Spleen (tissue), 11 donors: ENCODE measurements around the gene ZNF2. TPM values are rescaled to one million over a fixed set of nuclear protein-coding genes. Genes with fewer than 3 reads are reported as not detected.

Experiments used
- DNase-seq: peaks from one replicate; pipeline ENCODE4 v3.0.0-alpha.2; 2020
- H3K27ac ChIP-seq, 8 donors: fragments of 200-600 bp; sonication (generic) in 7 of 8; 1 replicate in 4 of 8; 2 replicates in 4 of 8; pipeline versions ENCODE4 v1.5.0 to v1.8.0; 2016 to 2021; ENCODE audit warnings: inconsistent platforms in 4 of 8, mild to moderate bottlenecking in 4 of 8, moderate library complexity in 1 of 8
- H3K27me3 ChIP-seq, 7 donors: fragments of 200-600 bp; sonication (generic) in 6 of 7; replicated peaks in 1 of 7; 1 replicate in 4 of 7; 2 replicates in 3 of 7; pipeline versions ENCODE4 v1.5.0 to v1.8.0; 2016 to 2021; ENCODE audit warnings: inconsistent platforms in 3 of 7, mild to moderate bottlenecking in 1 of 7
- H3K36me3 ChIP-seq, 6 donors: fragments of 200-600 bp; sonication (generic) in 5 of 6; 1 replicate in 4 of 6; 2 replicates in 2 of 6; pipeline versions ENCODE4 v1.5.0 to v1.8.0; 2016 to 2021; ENCODE audit warnings: inconsistent platforms in 2 of 6
- H3K4me1 ChIP-seq, 6 donors: fragments of 200-600 bp; sonication (generic) in 5 of 6; 1 replicate in 3 of 6; 2 replicates in 3 of 6; pipeline versions ENCODE4 v1.5.0 to v1.8.0; 2016 to 2021; ENCODE audit warnings: inconsistent platforms in 3 of 6
- H3K4me3 ChIP-seq, 8 donors: fragments of 200-600 bp; sonication (generic) in 7 of 8; 1 replicate in 4 of 8; 2 replicates in 4 of 8; pipeline versions ENCODE4 v1.5.0 to v1.8.0; 2016 to 2021; ENCODE audit warnings: inconsistent platforms in 4 of 8, mild to moderate bottlenecking in 4 of 8, moderate library complexity in 2 of 8
- H3K9me3 ChIP-seq, 8 donors: fragments of 200-600 bp; sonication (generic) in 7 of 8; 1 replicate in 4 of 8; 2 replicates in 4 of 8; pipeline versions ENCODE4 v1.5.0 to v1.8.0; 2016 to 2021; ENCODE audit warnings: inconsistent platforms in 4 of 8
- CTCF ChIP-seq, 11 experiments: fragments of 200-600 bp in 7 of 11; fragments of 450-650 bp in 4 of 11; sonication (generic) in 4 of 11; IDR thresholded peaks in 8 of 11; conservative IDR thresholded peaks in 3 of 11; 1 replicate in 7 of 11; 2 replicates in 4 of 11; pipeline versions ENCODE4 v1.4.0 to v1.8.0; 2016 to 2021; ENCODE audit warnings: antibody characterized with exemption in 11 of 11, inconsistent platforms in 4 of 11, mild to moderate bottlenecking in 1 of 11
- POLR2A ChIP-seq, 3 donors: fragments of 450-650 bp; IDR thresholded peaks; one replicate each; pipeline ENCODE4 v1.5.1; 2017; ENCODE audit warnings: antibody characterized with exemption in 3 of 3, mild to moderate bottlenecking in 1 of 3
- POLR2AphosphoS5 ChIP-seq, 3 donors: sonication (generic); formaldehyde crosslinking; IDR thresholded peaks; one replicate each; pipeline ENCODE4 v1.5.1; 2017; ENCODE audit warnings: antibody characterized with exemption in 3 of 3
- WGBS, 5 donors: extraction: QIAGEN DNeasy Blood & Tissue Kit in 3 of 5; methylation state at CpG; one replicate each; pipeline versions ENCODE4 v1.1.5 to v1.1.7; 2013 to 2018; 5-methylcytosine and 5-hydroxymethylcytosine counted together
- intact Hi-C: fragments of 100-400 bp; cut with DNase I; formaldehyde crosslinking; loops from one replicate; pipeline ENCODE4 v1.15.0; 2023; ENCODE audit warnings: low total_unique reads
- polyA plus RNA-seq, 3 donors: library from polyadenylated mRNA; stranded (reverse); fragments of 200-250 nt; gene quantifications; one replicate each; pipeline ENCODE4 v1.2.1, GENCODE V29; 2013
- total RNA-seq, 7 donors: library from RNA; depleted of rRNA in 3 of 7; stranded (reverse); fragments of >200 nt in 3 of 7; fragmentation: NEBNext Ultra II Directional in 4 of 7; extraction: Animal tissue kit (Norgen Biotek cat#: 25700) in 4 of 7; gene quantifications; one replicate each; pipeline versions ENCODE4 v1.1.0 to v1.2.1, GENCODE V29; 2016 to 2021
- donor health status: healthy with polysubstance abuse.
- donor health status: DM: no; HTN: no; CAD: no; lungs with moderate emphysema.
- donor health status: DM: no; HTN: no; CAD: no.
- donor health status: Bipolar disorder and iron deficiency.
- donor health status: healthy.
- donor health status: DM: no; HTN: no; CAD: no.
- donor health status: DM: yes; HTN: yes; CAD: no.

The ZNF2 gene
- total and polyA plus RNA-seq, 10 donors, result 1.5 to 8.3 (median 5.0) TPM

GRCh38 chr2:95122197-95122551 is 43.4 kb upstream of the ZNF2 start:
- peak overlapping the region; percentile 72 to 98 (median 96) for H3K27ac ChIP-seq
- H3K36me3 ChIP-seq, result peaks cover 0 to 7% (median 0%) of the 10 kb centered on the region in 6 donors
- TF ChIP-seq POLR2A (IDR thresholded peaks at IDR 0.05) (no peak), POLR2AphosphoS5 (IDR thresholded peaks at IDR 0.05) (no peak), CTCF (IDR thresholded peaks at IDR 0.05 in 8 of 11, conservative IDR thresholded peaks at IDR 0.05 in 3 of 11) (no peak)
- peak overlapping the region; percentile 82 to 99 (median 95) for H3K4me3 ChIP-seq
- no peaks in the 10 kb centered on the region for H3K27me3 ChIP-seq
- 24 to 29% (median 28%) methylated on average over 5 of the region's 5 CpGs for WGBS, 5 donors
- H3K9me3 ChIP-seq, result no peaks in the 10 kb centered on the region
- intact Hi-C loops, result loop anchor here (5.0 kb wide), 1 partner anchor 45 kb away; the partner anchor contains the start of gene ZNF2
- peaks cover 17 to 50% (median 40%) of the 10 kb centered on the region in 6 donors for H3K4me1 ChIP-seq
- DNase-seq, result no peak

DNA sequence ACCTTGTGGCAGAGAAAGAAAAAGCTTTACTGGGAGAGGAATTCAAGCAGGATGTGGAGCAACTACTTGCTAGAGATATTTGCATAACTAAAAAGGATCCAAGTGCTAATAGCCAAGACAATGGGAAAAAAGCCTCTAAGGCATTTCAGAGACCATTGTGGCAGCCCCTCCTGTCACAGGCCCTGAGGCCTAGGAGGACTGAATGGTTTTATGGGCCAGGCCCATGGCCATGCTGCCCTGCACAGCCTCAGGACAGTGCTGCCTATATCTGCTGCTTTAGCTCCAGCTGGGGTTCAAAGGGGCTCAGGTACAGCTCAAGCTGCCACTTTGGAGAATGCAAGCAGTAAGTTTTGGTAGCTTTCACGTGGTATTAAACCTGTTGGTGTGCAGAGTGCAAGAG is 26.9 kb upstream of the ZNF2 start:
- intact Hi-C loops, result no loop called here
- no peak for DNase-seq
- no peaks in the 10 kb centered on the region for H3K4me1 ChIP-seq

GRCh38 chr2:95143838-95144237 is 21.8 kb upstream of the ZNF2 start:
- peaks cover 0 to 49% (median 5%) of the 10 kb centered on the region in 6 donors for H3K36me3 ChIP-seq
- no peaks in the 10 kb centered on the region for H3K4me1 ChIP-seq
- WGBS, 5 donors, result 94 to 98% (median 96%) methylated on average over 2 of the region's 2 CpGs
- H3K9me3 ChIP-seq, result peaks cover 22 to 100% (median 100%) of the 10 kb centered on the region in 8 donors
- no peaks in the 10 kb centered on the region for H3K27me3 ChIP-seq
- TF ChIP-seq CTCF (IDR thresholded peaks at IDR 0.05 in 8 of 11, conservative IDR thresholded peaks at IDR 0.05 in 3 of 11) (no peak), POLR2AphosphoS5 (IDR thresholded peaks at IDR 0.05) (no peak), POLR2A (IDR thresholded peaks at IDR 0.05) (no peak)
- DNase-seq, result no peak
- no peak overlapping the region for H3K4me3 ChIP-seq
- intact Hi-C loops, result no loop called here
- H3K27ac ChIP-seq, result no peak overlapping the region

More for the DNA sequence above, 26.9 kb upstream of the ZNF2 start:
- Histone ChIP-seq H3K27ac (no peak overlapping the region), H3K36me3 (peaks cover 0 to 9% (median 0%) of the 10 kb centered on the region in 6 donors), H3K9me3 (peaks cover 5 to 100% (median 91%) of the 10 kb centered on the region in 8 donors), H3K27me3 (no peaks in the 10 kb centered on the region), H3K4me3 (no peak overlapping the region)
- 56 to 83% (median 76%) methylated on average over 1 of the region's 1 CpG for WGBS, 5 donors
- TF ChIP-seq POLR2AphosphoS5 (IDR thresholded peaks at IDR 0.05), result no peak
- no peak for TF ChIP-seq CTCF (IDR thresholded peaks at IDR 0.05 in 8 of 11, conservative IDR thresholded peaks at IDR 0.05 in 3 of 11)
- TF ChIP-seq POLR2A (IDR thresholded peaks at IDR 0.05), result no peak

- 89 to 98% (median 95%) methylated on average over 6 of the region's 6 CpGs for WGBS, 5 donors
- H3K9me3 ChIP-seq, result peaks cover 21 to 100% (median 100%) of the 10 kb centered on the region in 8 donors
- H3K27ac ChIP-seq, result no peak overlapping the region
- no peak overlapping the region for H3K4me3 ChIP-seq
- H3K27me3 ChIP-seq, result no peaks in the 10 kb centered on the region
- DNase-seq, result no peak
- intact Hi-C loops, result no loop called here
- H3K4me1 ChIP-seq, result no peaks in the 10 kb centered on the region
- TF ChIP-seq CTCF (IDR thresholded peaks at IDR 0.05 in 8 of 11, conservative IDR thresholded peaks at IDR 0.05 in 3 of 11) (no peak), POLR2AphosphoS5 (IDR thresholded peaks at IDR 0.05) (no peak), POLR2A (IDR thresholded peaks at IDR 0.05) (no peak)
- peaks cover 7 to 94% (median 52%) of the 10 kb centered on the region in 6 donors for H3K36me3 ChIP-seq
These were observed 16.1 kb upstream of the ZNF2 start for GRCh38 chr2:95149397-95149984.
